H9 (cell line): Measurements from ENCODE around the gene CHD3. TPM values are rescaled to one million over a fixed set of nuclear protein-coding genes. Genes with fewer than 3 reads are reported as not detected.

Source experiments
- DNase-seq: peaks from one replicate; pipeline ENCODE4 v3.0.0-alpha.2; 2017
- H2AFZ ChIP-seq: one replicate; pipeline ENCODE4 v1.6.1; 2013; ENCODE audit warnings: mild to moderate bottlenecking, low read length, control low read depth, moderate library complexity
- H2AK5ac ChIP-seq: 2 replicates; pipeline ENCODE4 v1.6.1; 2013; ENCODE audit warnings: low read length, control low read depth, mixed read lengths; ENCODE audit not compliant: insufficient read length
- H2BK120ac ChIP-seq: one replicate; pipeline ENCODE4 v1.6.1; 2013; ENCODE audit warnings: low read depth, mild to moderate bottlenecking, low read length, control low read depth, inconsistent platforms; ENCODE audit not compliant: poor library complexity, severe bottlenecking
- H2BK12ac ChIP-seq: 2 replicates; pipeline ENCODE4 v1.6.1; 2013; ENCODE audit warnings: low read length, control low read depth, mixed read lengths, low read depth; ENCODE audit not compliant: insufficient read length
- H2BK15ac ChIP-seq: 2 replicates; pipeline ENCODE4 v1.6.1; 2013; ENCODE audit warnings: low read depth, low read length, control low read depth
- H2BK20ac ChIP-seq: one replicate; pipeline ENCODE4 v1.6.1; 2013; ENCODE audit warnings: low read depth, mild to moderate bottlenecking, low read length, control low read depth, inconsistent platforms; ENCODE audit not compliant: poor library complexity, severe bottlenecking
- H2BK5ac ChIP-seq: 2 replicates; pipeline ENCODE4 v1.6.1; 2013; ENCODE audit warnings: low read length, control low read depth, mixed read lengths; ENCODE audit not compliant: insufficient read length
- H3K14ac ChIP-seq: 2 replicates; pipeline ENCODE4 v1.6.1; 2013; ENCODE audit warnings: low read length, control low read depth; ENCODE audit not compliant: insufficient read depth
- H3K18ac ChIP-seq: 2 replicates; pipeline ENCODE4 v1.6.1; 2013; ENCODE audit warnings: low read depth, mild to moderate bottlenecking, mixed read lengths, low read length, control low read depth; ENCODE audit not compliant: insufficient read length
- H3K23ac ChIP-seq: 2 replicates; pipeline ENCODE4 v1.6.1; 2013; ENCODE audit warnings: low read length, control low read depth, mixed read lengths, low read depth; ENCODE audit not compliant: insufficient read length
- H3K23me2 ChIP-seq: 2 replicates; pipeline ENCODE4 v1.6.1; 2013; ENCODE audit warnings: low read depth, mild to moderate bottlenecking, mixed read lengths, low read length, control low read depth; ENCODE audit not compliant: insufficient read length, poor library complexity, severe bottlenecking
- H3K27ac ChIP-seq: 2 replicates; pipeline ENCODE4 v1.5.1; 2013; ENCODE audit warnings: low read length, control low read depth, mixed read lengths, low read depth; ENCODE audit not compliant: insufficient read length
- H3K27me3 ChIP-seq: 2 replicates; pipeline ENCODE4 v1.6.1; 2013; ENCODE audit warnings: low read length, control low read depth, inconsistent platforms; ENCODE audit not compliant: insufficient read depth
- H3K4ac ChIP-seq: 2 replicates; pipeline ENCODE4 v1.6.1; 2013; ENCODE audit warnings: low read depth, mild to moderate bottlenecking, control low read depth, inconsistent platforms, low read length, moderate library complexity
- H3K4me1 ChIP-seq: 2 replicates; pipeline ENCODE4 v1.6.1; 2013; ENCODE audit warnings: low read length, control low read depth, inconsistent platforms; ENCODE audit not compliant: insufficient read depth
- H3K4me2 ChIP-seq: 2 replicates; pipeline ENCODE4 v1.6.1; 2013; ENCODE audit warnings: low read length, control low read depth, mixed read lengths; ENCODE audit not compliant: insufficient read length, insufficient read depth
- H3K56ac ChIP-seq: 2 replicates; pipeline ENCODE4 v1.6.1; 2013; ENCODE audit warnings: low read depth, mild to moderate bottlenecking, mixed read lengths, low read length, control low read depth; ENCODE audit not compliant: insufficient read length
- H3K79me1 ChIP-seq: 2 replicates; pipeline ENCODE4 v1.6.1; 2013; ENCODE audit warnings: low read depth, mild to moderate bottlenecking, moderate library complexity, low read length, control low read depth, inconsistent platforms; ENCODE audit not compliant: insufficient read depth, poor library complexity, severe bottlenecking
- H3K79me2 ChIP-seq: 2 replicates; pipeline ENCODE4 v1.6.1; 2013; ENCODE audit warnings: low read length, control low read depth, inconsistent platforms; ENCODE audit not compliant: insufficient read depth
- H3K9ac ChIP-seq: 2 replicates; pipeline ENCODE4 v1.6.1; 2013; ENCODE audit warnings: low read length, control low read depth, mixed read lengths; ENCODE audit not compliant: insufficient read length; ENCODE audit errors: extremely low read depth
- H3K9me3 ChIP-seq: one replicate; pipeline ENCODE4 v1.6.1; 2013; ENCODE audit warnings: low read depth, low read length, inconsistent platforms; ENCODE audit not compliant: control insufficient read depth
- H3T11ph ChIP-seq: one replicate; pipeline ENCODE4 v1.6.1; 2013; ENCODE audit warnings: mild to moderate bottlenecking, low read length, control low read depth, inconsistent platforms
- H4K20me1 ChIP-seq: one replicate; pipeline ENCODE4 v1.6.1; 2013; ENCODE audit not compliant: control insufficient read depth, insufficient read length, insufficient read depth
- H4K5ac ChIP-seq: 2 replicates; pipeline ENCODE4 v1.6.1; 2013; ENCODE audit warnings: low read depth, mild to moderate bottlenecking, mixed read lengths, low read length, control low read depth; ENCODE audit not compliant: insufficient read length
- H4K8ac ChIP-seq: replicated peaks from 2 replicates; pipeline ENCODE4 v1.6.1; 2013; ENCODE audit warnings: low read length, control low read depth, mixed read lengths, low read depth; ENCODE audit not compliant: insufficient read length
- H4K91ac ChIP-seq: 2 replicates; pipeline ENCODE4 v1.6.1; 2013; ENCODE audit warnings: low read depth, mild to moderate bottlenecking, moderate library complexity, mixed read lengths, low read length, control low read depth; ENCODE audit not compliant: insufficient read length
- H3K27ac Mint-ChIP-seq, 3 experiments: 2 replicates in 2 of 3; 3 replicates in 1 of 3; pipeline ENCODE4 v1.8.0; 2020 to 2021; ENCODE audit warnings: mixed read lengths in 3 of 3, mild to moderate bottlenecking in 1 of 3, moderate library complexity in 1 of 3
- H3K27me3 Mint-ChIP-seq: 2 replicates; pipeline ENCODE4 v1.8.0; 2021; ENCODE audit warnings: low read depth, mild to moderate bottlenecking, moderate library complexity, mixed read lengths
- H3K36me3 Mint-ChIP-seq, 3 experiments: 2 replicates in 2 of 3; 3 replicates in 1 of 3; pipeline ENCODE4 v1.8.0; 2020 to 2021; ENCODE audit warnings: low read depth in 3 of 3, mixed read lengths in 3 of 3; ENCODE audit not compliant: insufficient read depth in 1 of 3
- H3K4me1 Mint-ChIP-seq, 2 experiments: 2 replicates each; pipeline ENCODE4 v1.8.0; 2020; ENCODE audit warnings: mixed read lengths in 2 of 2
- H3K4me3 Mint-ChIP-seq, 2 experiments: 2 replicates in 1 of 2; 3 replicates in 1 of 2; pipeline ENCODE4 v1.8.0; 2020 to 2021; ENCODE audit warnings: mild to moderate bottlenecking in 2 of 2, mixed read lengths in 2 of 2, moderate library complexity in 1 of 2
- H3K9me3 Mint-ChIP-seq, 2 experiments: 2 replicates in 1 of 2; 3 replicates in 1 of 2; pipeline ENCODE4 v1.8.0; 2020; ENCODE audit warnings: mild to moderate bottlenecking in 2 of 2, mixed read lengths in 2 of 2, moderate library complexity in 1 of 2
- CTCF ChIP-seq: fragments of 200-600 bp; sonication (generic); conservative IDR thresholded peaks from 3 replicates; pipeline ENCODE4 v1.8.0; 2021; ENCODE audit warnings: antibody characterized with exemption, mild to moderate bottlenecking
- WGBS: extraction: QIAGEN DNeasy Blood & Tissue Kit; methylation state at CpG from one replicate; pipeline ENCODE4 v1.1.7; 2013; ENCODE audit warnings: missing lambda C conversion rate, low lambda C conversion rate, mixed read lengths; ENCODE audit not compliant: insufficient read length; ENCODE audit errors: extremely low coverage; 5-methylcytosine and 5-hydroxymethylcytosine counted together
- total RNA-seq: library from RNA; stranded (reverse); gene quantifications from 2 replicates; pipeline ENCODE4 v1.2.1, GENCODE V29; 2021

CHD3 gene
- total RNA-seq, 1 experiment from 2014 or later: 33.2 TPM

- Histone ChIP-seq H3K56ac (no peak within 1 kb of the TSS), H3K27ac (no peak within 1 kb of the TSS), H3K9ac (no peak within 1 kb of the TSS), H3K23me2 (peaks cover 36% of the 10 kb centered on the region), H3K27me3 (peaks cover 30% of the 10 kb centered on the region; the same call in 1 of the 2 replicates), H2AK5ac (no peak within 1 kb of the TSS), H4K91ac (no peak within 1 kb of the TSS), H4K5ac (no peak within 1 kb of the TSS), H2BK20ac (no peak within 1 kb of the TSS), H2AFZ (no peak within 1 kb of the TSS), H3K79me2 (no peaks in the 10 kb centered on the region), H3T11ph (no peak within 1 kb of the TSS), H4K8ac (no peak within 1 kb of the TSS), H3K18ac (no peak within 1 kb of the TSS), H3K14ac (peak within 1 kb of the TSS; percentile 21; the same call in 1 of the 2 replicates), H2BK15ac (no peak within 1 kb of the TSS), H3K4ac (no peak within 1 kb of the TSS), H3K79me1 (no peaks in the 10 kb centered on the region), H3K9me3 (no peaks in the 10 kb centered on the region), H2BK120ac (no peak within 1 kb of the TSS), H3K4me2 (peak within 1 kb of the TSS; percentile 97), H4K20me1 (no peaks in the 10 kb centered on the region), H3K4me1 (no peaks in the 10 kb centered on the region; the same call in 1 of the 2 replicates), H2BK12ac (no peak within 1 kb of the TSS), H3K23ac (no peak within 1 kb of the TSS), H2BK5ac (no peak within 1 kb of the TSS)
- Mint-ChIP-seq H3K27ac (peak within 1 kb of the TSS in 1 of 3 experiments; percentile 59; a peak in 2 of 7 replicates), H3K9me3 (0 out of 5 replicates have a peak, but pooled peaks cover 0 to 3% of the 10 kb centered on the region in 2 experiments), H3K36me3 (peaks cover 0 to 36% (median 18%) of the 10 kb centered on the region in 3 experiments; a peak in 4 of 7 replicates), H3K27me3 (peaks cover 18% of the 10 kb centered on the region), H3K4me1 (peaks cover 24 to 39% of the 10 kb centered on the region in 2 experiments), H3K4me3 (peak within 1 kb of the TSS in 1 of 2 experiments; percentile 30)
- DNase-seq: peak; percentile 81
- no CpG with 5 or more reads among the region's 57 CpGs for WGBS
- no peak for TF ChIP-seq CTCF
Observed at GRCh38 chr17:7854851-7855659, 33.5 kb upstream of the CHD3 start, which contains the start of gene TMEM88. Gene TMEM88, plus strand, starts transcription at chr17:7855066. Its CDS starts 9 bp downstream, at chr17:7855075.
